Skin of body (tissue), 2 donors: Measurements from ENCODE around the gene BORCS5. TPM values are rescaled to one million over a fixed set of nuclear protein-coding genes. Genes with fewer than 3 reads are reported as not detected.
"Not testable (repeated sequence)": the region's sequence is repeated elsewhere in the genome, so short reads cannot be mapped to it uniquely, and the experiment has no call there.

ENCODE experiments used
- DNase-seq: peaks from one replicate; lab custom pipeline; 2025; lab: John Stamatoyannopoulos, UW
- total RNA-seq: library from RNA; depleted of rRNA; stranded (reverse); fragments of >200 nt; gene quantifications from one replicate; pipeline ENCODE4 v1.2.3, GENCODE V29; 2014

The BORCS5 gene
- total RNA-seq, 1 donor from 2014 or later: 23.1 TPM

- no peak for DNase-seq
Observed at GRCh38 chr12:12482959-12483358, 126.1 kb downstream of the BORCS5 start.

- DNase-seq: no peak
Observed at GRCh38 chr12:12483438-12483837, 126.6 kb downstream of the BORCS5 start.

- DNase-seq: no peak
Observed at GRCh38 chr12:12486661-12487240, 129.9 kb downstream of the BORCS5 start.

GRCh38 chr12:12487490-12487889, 130.6 kb downstream of the BORCS5 start:
- no peak for DNase-seq

- DNase-seq: no peak
Observed at GRCh38 chr12:12488296-12488695, 131.4 kb downstream of the BORCS5 start.

- DNase-seq: no peak
Observed at GRCh38 chr12:12488823-12489550, 132.1 kb downstream of the BORCS5 start.

GRCh38 chr12:12491606-12492005, 134.7 kb downstream of the BORCS5 start:
- no peak for DNase-seq

GRCh38 chr12:12492547-12492946, 135.7 kb downstream of the BORCS5 start:
- no peak for DNase-seq

- DNase-seq: no peak
Observed at GRCh38 chr12:12495536-12495935, 138.7 kb downstream of the BORCS5 start.

GRCh38 chr12:12498210-12498609, 141.3 kb downstream of the BORCS5 start:
- no peak for DNase-seq

GRCh38 chr12:12499909-12500604, 143.2 kb downstream of the BORCS5 start:
- DNase-seq: no peak

GRCh38 chr12:12501121-12501520, 144.2 kb downstream of the BORCS5 start:
- DNase-seq: no peak

- not testable (repeated sequence) for DNase-seq
Observed at GRCh38 chr12:12502130-12502814, 145.4 kb downstream of the BORCS5 start.

- DNase-seq: no peak
Observed at GRCh38 chr12:12502815-12503151, 145.9 kb downstream of the BORCS5 start.

- no peak for DNase-seq
Observed at GRCh38 chr12:12503384-12504078, 146.7 kb downstream of the BORCS5 start.

- DNase-seq: peak; percentile 86
Observed at GRCh38 chr12:12505544-12506495, 148.9 kb downstream of the BORCS5 start.

- DNase-seq: peak; percentile 67
Observed at GRCh38 chr12:12506496-12506890, 149.6 kb downstream of the BORCS5 start.

- DNase-seq: no peak
Observed at GRCh38 chr12:12507121-12507520, 150.2 kb downstream of the BORCS5 start.

- no peak for DNase-seq
Observed at GRCh38 chr12:12508612-12509011, 151.7 kb downstream of the BORCS5 start.

- DNase-seq: no peak
Observed at GRCh38 chr12:12510141-12510540, 153.3 kb downstream of the BORCS5 start.
